Tibial artery (tissue), 4 donors: ENCODE results near the gene SUPV3L1.

Experiments
- DNase-seq, 2 donors: peaks; one replicate each; pipeline ENCODE4 v3.0.0-alpha.2; 2019
- H3K27ac ChIP-seq, 2 donors: fragments of 200-600 bp; sonication (generic) in 1 of 2; 1 replicate in 1 of 2; 2 replicates in 1 of 2; pipeline ENCODE4 v1.5.1; 2018 to 2019; ENCODE audit warnings: mild to moderate bottlenecking in 1 of 2
- H3K27me3 ChIP-seq, 2 donors: fragments of 200-600 bp; sonication (generic) in 1 of 2; one replicate each; pipeline versions ENCODE4 v1.5.1 to v1.6.0; 2016 to 2019
- H3K36me3 ChIP-seq, 3 donors: fragments of 200-600 bp; sonication (generic) in 2 of 3; one replicate each; pipeline ENCODE4 v1.5.1; 2016 to 2019; ENCODE audit warnings: mild to moderate bottlenecking in 2 of 3
- H3K4me1 ChIP-seq, 4 donors: fragments of 200-600 bp; sonication (generic) in 2 of 4; 1 replicate in 3 of 4; 2 replicates in 1 of 4; pipeline ENCODE4 v1.5.1; 2016 to 2019
- H3K4me3 ChIP-seq, 2 donors: fragments of 200-600 bp; sonication (generic) in 1 of 2; 1 replicate in 1 of 2; 2 replicates in 1 of 2; pipeline ENCODE4 v1.5.1; 2018 to 2019; ENCODE audit warnings: mild to moderate bottlenecking in 2 of 2
- H3K9me3 ChIP-seq, 3 donors: fragments of 200-600 bp; sonication (generic) in 1 of 3; one replicate each; pipeline ENCODE4 v1.5.1; 2016 to 2019
- CTCF ChIP-seq, 2 experiments: fragments of 200-600 bp in 1 of 2; fragments of 450-650 bp in 1 of 2; IDR thresholded peaks; one replicate each; pipeline ENCODE4 v1.5.1; 2017 to 2019; ENCODE audit warnings: antibody characterized with exemption in 2 of 2, mild to moderate bottlenecking in 1 of 2, moderate library complexity in 1 of 2
- intact Hi-C: fragments of 100-400 bp; cut with DNase I; formaldehyde crosslinking; loops from one replicate; pipeline ENCODE4 v1.15.0; 2023; ENCODE audit warnings: low total_unique reads

Gene SUPV3L1

GRCh38 chr10:69230128-69230527 lies 50.1 kb downstream of the SUPV3L1 start:
- no peaks in the 10 kb centered on the region for H3K36me3 ChIP-seq

DNA sequence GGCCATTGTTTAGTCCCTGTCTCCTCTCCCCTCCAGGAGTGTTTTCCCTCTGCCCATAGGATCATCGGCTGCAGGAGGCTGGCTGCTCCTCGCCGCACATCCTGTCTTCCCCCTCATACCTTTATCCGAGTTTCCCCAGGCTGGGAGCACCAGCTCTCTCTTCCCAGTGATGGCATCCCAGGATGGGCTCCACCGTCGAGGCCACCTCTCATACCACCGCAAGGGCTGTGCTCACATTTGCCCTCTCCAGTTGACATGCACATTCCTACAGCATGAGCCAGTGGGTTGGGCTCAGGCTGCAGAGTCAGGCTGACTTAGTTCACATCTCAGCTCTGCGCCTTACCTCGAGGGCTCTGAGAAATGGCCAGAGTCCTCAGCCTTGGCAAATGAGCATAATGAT lies 52.2 kb downstream of the SUPV3L1 start:
- Histone ChIP-seq H3K9me3 (no peaks in the 10 kb centered on the region), H3K4me1 (no peaks in the 10 kb centered on the region), H3K4me3 (no peak overlapping the region), H3K27me3 (peaks cover 0 to under 1% of the 10 kb centered on the region in 2 donors), H3K36me3 (no peaks in the 10 kb centered on the region), H3K27ac (no peak overlapping the region)
- intact Hi-C loops: no loop called here
- no peak for TF ChIP-seq CTCF (IDR thresholded peaks at IDR 0.05)
- no peak for DNase-seq

More at GRCh38 chr10:69230128-69230527, 50.1 kb downstream of the SUPV3L1 start:
- intact Hi-C loops: no loop called here
- H3K27me3 ChIP-seq: peaks cover 0 to 5% of the 10 kb centered on the region in 2 donors
- no peaks in the 10 kb centered on the region for H3K9me3 ChIP-seq
- no peak overlapping the region for H3K4me3 ChIP-seq
- no peak for TF ChIP-seq CTCF (IDR thresholded peaks at IDR 0.05)
- no peak for DNase-seq
- H3K27ac ChIP-seq: no peak overlapping the region
- H3K4me1 ChIP-seq: peaks cover 0 to 7% (median 0%) of the 10 kb centered on the region in 4 donors

DNA sequence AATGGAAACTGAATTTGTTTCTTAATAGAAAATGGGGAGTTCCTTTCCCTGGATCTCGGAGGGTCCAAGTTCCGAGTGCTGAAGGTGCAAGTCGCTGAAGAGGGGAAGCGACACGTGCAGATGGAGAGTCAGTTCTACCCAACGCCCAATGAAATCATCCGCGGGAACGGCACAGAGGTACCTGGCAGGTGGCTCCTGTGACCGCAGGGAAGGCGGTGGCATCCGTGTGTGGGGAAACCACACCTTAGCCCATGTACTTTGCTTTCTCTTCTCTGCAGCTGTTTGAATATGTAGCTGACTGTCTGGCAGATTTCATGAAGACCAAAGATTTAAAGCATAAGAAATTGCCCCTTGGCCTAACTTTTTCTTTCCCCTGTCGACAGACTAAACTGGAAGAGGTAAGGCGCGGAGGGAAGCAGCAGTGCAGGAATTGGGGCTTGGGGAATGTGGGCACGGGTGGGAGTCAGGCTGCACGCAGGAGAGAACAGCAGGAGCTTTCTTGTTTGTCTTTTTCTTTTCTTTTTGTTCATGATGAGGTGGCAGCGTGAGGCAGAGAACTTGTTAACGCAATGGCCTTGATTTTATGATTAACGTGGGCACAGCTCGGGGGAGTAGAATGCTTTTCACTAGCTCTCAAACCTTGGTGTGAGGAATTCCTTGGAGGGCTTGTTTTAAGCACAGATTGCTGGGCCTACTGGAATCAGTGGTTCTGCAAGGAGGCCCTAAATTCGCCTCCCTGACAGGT lies 52.9 kb downstream of the SUPV3L1 start:
- no peak for DNase-seq

DNA sequence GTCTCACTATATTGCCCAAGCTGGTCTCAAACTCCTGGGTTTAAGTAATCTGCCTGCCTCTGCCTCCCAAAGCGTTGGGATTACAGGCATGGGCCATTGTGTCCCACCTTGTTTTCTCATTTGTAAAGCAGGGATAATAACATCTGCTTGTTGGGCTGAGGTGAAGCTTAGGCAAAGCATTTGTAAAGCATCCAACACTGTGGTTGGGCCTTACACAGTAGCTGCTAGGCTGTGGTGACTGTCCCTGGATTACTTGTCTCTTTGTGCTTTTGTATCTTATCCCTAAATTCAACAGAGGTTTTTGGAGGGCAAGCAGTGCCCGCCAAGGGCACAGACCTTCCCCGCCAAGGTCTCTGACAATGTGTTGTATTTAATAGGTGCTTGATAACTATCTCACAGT lies 54.4 kb downstream of the SUPV3L1 start:
- intact Hi-C loops: no loop called here
- TF ChIP-seq CTCF (IDR thresholded peaks at IDR 0.05): no peak
- Histone ChIP-seq H3K9me3 (no peaks in the 10 kb centered on the region), H3K4me1 (peaks cover 0 to 12% (median 5%) of the 10 kb centered on the region in 4 donors), H3K27me3 (no peaks in the 10 kb centered on the region), H3K27ac (no peak overlapping the region), H3K36me3 (no peaks in the 10 kb centered on the region), H3K4me3 (no peak overlapping the region)
- no peak for DNase-seq

More for the DNA sequence above, 52.9 kb downstream of the SUPV3L1 start:
- no peak overlapping the region for H3K4me3 ChIP-seq
- no peaks in the 10 kb centered on the region for H3K36me3 ChIP-seq
- H3K27me3 ChIP-seq: no peaks in the 10 kb centered on the region
- H3K9me3 ChIP-seq: no peaks in the 10 kb centered on the region
- no peak overlapping the region for H3K27ac ChIP-seq
- H3K4me1 ChIP-seq: peaks cover 0 to 3% (median 0%) of the 10 kb centered on the region in 4 donors
- intact Hi-C loops: no loop called here
- TF ChIP-seq CTCF (IDR thresholded peaks at IDR 0.05): no peak

- Histone ChIP-seq H3K36me3 (no peaks in the 10 kb centered on the region), H3K27ac (no peak overlapping the region), H3K4me3 (no peak overlapping the region), H3K27me3 (no peaks in the 10 kb centered on the region), H3K4me1 (peaks cover 0 to 38% (median 12%) of the 10 kb centered on the region in 4 donors), H3K9me3 (no peaks in the 10 kb centered on the region)
- TF ChIP-seq CTCF (IDR thresholded peaks at IDR 0.05): peak; percentile 78 to 99
- intact Hi-C loops: no loop called here
- DNase-seq: peak; percentile 87 to 92
Measured at GRCh38 chr10:69237528-69238159, 57.6 kb downstream of the SUPV3L1 start.
